ENCODE data around the gene ERGIC1.

Gene ERGIC1

DNA sequence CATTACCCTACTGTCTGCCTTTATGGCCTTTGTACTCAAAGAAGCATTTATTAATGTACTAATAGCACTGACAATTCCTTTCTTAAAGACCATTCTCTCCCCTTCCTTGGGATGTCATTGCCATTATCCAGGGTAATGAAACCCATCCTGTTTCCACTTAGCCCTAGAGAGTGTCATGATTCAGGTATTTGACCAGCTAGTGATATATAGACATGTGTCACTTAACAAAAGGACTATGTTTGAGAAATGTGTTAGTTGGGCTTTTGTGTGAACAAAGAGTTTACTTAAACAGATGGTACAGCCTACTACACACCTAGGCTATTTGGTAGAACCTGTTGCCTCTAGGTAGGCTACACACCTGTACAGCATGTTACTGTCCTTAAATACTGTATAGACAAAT is 151.5 kb downstream of the ERGIC1 start:
- H3K9me3 ChIP-seq (ENCODE audit: control insufficient read depth, insufficient read depth, low read length) = no peaks in the 10 kb centered on the region
- no peaks in the 10 kb centered on the region for H3F3A ChIP-seq (ENCODE audit: control insufficient read depth, insufficient read depth)
- no peak overlapping the region for H3K27ac ChIP-seq (ENCODE audit: low read depth, low read length)
- H3K79me2 ChIP-seq (ENCODE audit: control insufficient read depth, low read length) = peaks cover 70% of the 10 kb centered on the region
- H3K27me3 ChIP-seq (ENCODE audit: control insufficient read depth, low read length) = no peaks in the 10 kb centered on the region
- peaks cover 42% of the 10 kb centered on the region for H3K36me3 ChIP-seq (ENCODE audit: control insufficient read depth, low read length)
- no peak for TF ChIP-seq EZH2phosphoT487 (IDR thresholded peaks at IDR 0.05; ENCODE audit: borderline replicate concordance, low read length)
- TF ChIP-seq, protein P1, sequence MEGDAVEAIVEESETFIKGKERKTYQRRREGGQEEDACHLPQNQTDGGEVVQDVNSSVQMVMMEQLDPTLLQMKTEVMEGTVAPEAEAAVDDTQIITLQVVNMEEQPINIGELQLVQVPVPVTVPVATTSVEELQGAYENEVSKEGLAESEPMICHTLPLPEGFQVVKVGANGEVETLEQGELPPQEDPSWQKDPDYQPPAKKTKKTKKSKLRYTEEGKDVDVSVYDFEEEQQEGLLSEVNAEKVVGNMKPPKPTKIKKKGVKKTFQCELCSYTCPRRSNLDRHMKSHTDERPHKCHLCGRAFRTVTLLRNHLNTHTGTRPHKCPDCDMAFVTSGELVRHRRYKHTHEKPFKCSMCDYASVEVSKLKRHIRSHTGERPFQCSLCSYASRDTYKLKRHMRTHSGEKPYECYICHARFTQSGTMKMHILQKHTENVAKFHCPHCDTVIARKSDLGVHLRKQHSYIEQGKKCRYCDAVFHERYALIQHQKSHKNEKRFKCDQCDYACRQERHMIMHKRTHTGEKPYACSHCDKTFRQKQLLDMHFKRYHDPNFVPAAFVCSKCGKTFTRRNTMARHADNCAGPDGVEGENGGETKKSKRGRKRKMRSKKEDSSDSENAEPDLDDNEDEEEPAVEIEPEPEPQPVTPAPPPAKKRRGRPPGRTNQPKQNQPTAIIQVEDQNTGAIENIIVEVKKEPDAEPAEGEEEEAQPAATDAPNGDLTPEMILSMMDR (IDR thresholded peaks at IDR 0.05; ENCODE audit: low read depth, low read length, poor library complexity, severe bottlenecking) = no peak
- H3K4me1 ChIP-seq (ENCODE audit: control insufficient read depth, low read length) = peaks cover 18% of the 10 kb centered on the region
- peaks cover 7% of the 10 kb centered on the region; the same call in 1 of the 2 replicates for H4K20me1 ChIP-seq (ENCODE audit: control insufficient read depth, insufficient read depth, low read depth, low read length)
- peak overlapping the region; percentile 68 for H3K4me2 ChIP-seq (ENCODE audit: low read length)
- H3K9me2 ChIP-seq (replicated peaks; ENCODE audit: control insufficient read depth, low read length) = no peaks in the 10 kb centered on the region
- H3K4me3 ChIP-seq (ENCODE audit: low read length) = peak overlapping the region; percentile 92

DNA sequence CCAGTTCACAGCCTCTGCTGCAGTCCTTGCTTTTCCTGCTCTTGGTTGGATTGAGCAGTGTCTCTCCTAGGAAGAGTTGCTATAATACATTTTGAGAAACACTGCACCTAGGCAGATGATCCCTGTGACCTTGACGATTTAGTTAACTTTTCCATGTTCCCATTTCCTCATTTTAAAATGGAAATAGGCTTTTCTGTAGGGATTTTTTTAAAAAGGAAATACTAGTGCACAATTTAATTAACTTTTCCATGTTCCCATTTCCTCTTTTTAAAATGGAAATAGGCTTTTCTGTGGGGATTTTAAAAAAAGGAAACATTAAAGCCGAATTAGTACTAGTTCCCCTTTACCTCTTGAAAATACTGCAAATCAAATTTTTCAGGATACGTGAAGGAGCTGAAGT is 154.2 kb downstream of the ERGIC1 start:
- Histone ChIP-seq H3F3A (ENCODE audit: control insufficient read depth, insufficient read depth) (no peaks in the 10 kb centered on the region; the same call in 1 of the 2 replicates), H3K9me3 (ENCODE audit: control insufficient read depth, insufficient read depth, low read length) (no peaks in the 10 kb centered on the region), H4K20me1 (ENCODE audit: control insufficient read depth, insufficient read depth, low read depth, low read length) (peaks cover 10% of the 10 kb centered on the region; the same call in 1 of the 2 replicates), H3K27ac (ENCODE audit: low read depth, low read length) (no peak overlapping the region), H3K4me3 (ENCODE audit: low read length) (no peak overlapping the region), H3K27me3 (ENCODE audit: control insufficient read depth, low read length) (no peaks in the 10 kb centered on the region), H3K36me3 (ENCODE audit: control insufficient read depth, low read length) (peaks cover 57% of the 10 kb centered on the region), H3K4me1 (ENCODE audit: control insufficient read depth, low read length) (peaks cover 17% of the 10 kb centered on the region), H3K4me2 (ENCODE audit: low read length) (no peak overlapping the region), H3K79me2 (ENCODE audit: control insufficient read depth, low read length) (peaks cover 95% of the 10 kb centered on the region), H3K9me2 (replicated peaks; ENCODE audit: control insufficient read depth, low read length) (no peaks in the 10 kb centered on the region)
- no peak for TF ChIP-seq EZH2phosphoT487 (IDR thresholded peaks at IDR 0.05; ENCODE audit: borderline replicate concordance, low read length)

DNA sequence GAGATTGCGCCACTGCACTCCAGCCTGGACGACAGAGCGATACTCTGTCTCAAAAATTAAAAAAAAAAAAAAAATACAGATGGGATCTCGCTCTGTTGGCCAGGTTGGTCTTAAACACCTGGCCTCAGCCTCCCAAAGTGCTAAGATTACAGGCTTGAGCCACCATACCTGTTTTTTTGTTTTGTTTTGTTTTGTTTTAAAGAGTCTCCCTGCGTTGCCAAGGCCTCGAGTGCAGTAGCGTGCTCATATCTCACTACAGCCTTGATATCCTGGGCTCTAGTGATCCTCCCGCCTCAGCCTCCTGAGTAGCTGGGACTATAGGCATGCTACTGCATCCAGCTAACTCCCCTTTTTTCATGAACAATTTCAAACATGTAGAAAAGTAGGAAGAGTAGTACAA is 156.7 kb downstream of the ERGIC1 start:
- H3K9me2 ChIP-seq (replicated peaks; ENCODE audit: control insufficient read depth, low read length) = no peaks in the 10 kb centered on the region
- no peak overlapping the region for H3K4me3 ChIP-seq (ENCODE audit: low read length)
- peaks cover 4% of the 10 kb centered on the region; the same call in 1 of the 2 replicates for H4K20me1 ChIP-seq (ENCODE audit: control insufficient read depth, insufficient read depth, low read depth, low read length)
- peaks cover 66% of the 10 kb centered on the region for H3K36me3 ChIP-seq (ENCODE audit: control insufficient read depth, low read length)
- H3K9me3 ChIP-seq (ENCODE audit: control insufficient read depth, insufficient read depth, low read length) = no peaks in the 10 kb centered on the region
- H3K79me2 ChIP-seq (ENCODE audit: control insufficient read depth, low read length) = peaks cover 98% of the 10 kb centered on the region
- no peak overlapping the region for H3K4me2 ChIP-seq (ENCODE audit: low read length)
- H3K27ac ChIP-seq (ENCODE audit: low read depth, low read length) = no peak overlapping the region
- TF ChIP-seq, protein P1 (IDR thresholded peaks at IDR 0.05; ENCODE audit: low read depth, low read length, poor library complexity, severe bottlenecking) = no peak
- TF ChIP-seq EZH2phosphoT487 (IDR thresholded peaks at IDR 0.05; ENCODE audit: borderline replicate concordance, low read length) = no peak
- H3K27me3 ChIP-seq (ENCODE audit: control insufficient read depth, low read length) = no peaks in the 10 kb centered on the region
- H3F3A ChIP-seq (ENCODE audit: control insufficient read depth, insufficient read depth) = no peaks in the 10 kb centered on the region; the same call in 1 of the 2 replicates
- H3K4me1 ChIP-seq (ENCODE audit: control insufficient read depth, low read length) = peaks cover 8% of the 10 kb centered on the region

DNA sequence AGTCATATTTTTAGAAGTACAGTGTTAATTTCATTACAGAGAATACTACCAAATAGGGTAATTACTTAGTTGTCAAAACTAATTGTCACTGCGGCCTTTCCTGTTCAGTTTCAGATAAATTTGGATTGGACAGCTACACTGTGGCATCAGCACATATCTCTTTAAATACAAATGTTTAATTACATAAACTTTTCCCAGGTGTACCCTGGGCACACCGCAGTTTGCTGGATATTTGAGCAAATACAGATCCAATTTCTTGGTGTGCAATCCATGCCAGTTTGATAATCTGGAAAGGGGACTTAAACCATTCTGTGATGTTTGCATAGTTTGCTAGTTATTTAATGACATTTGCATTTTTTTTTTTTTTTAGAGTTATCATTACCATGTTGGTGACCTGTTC is 160.4 kb downstream of the ERGIC1 start:
- Histone ChIP-seq H3K27me3 (ENCODE audit: control insufficient read depth, low read length) (no peaks in the 10 kb centered on the region), H4K20me1 (ENCODE audit: control insufficient read depth, insufficient read depth, low read depth, low read length) (0 out of 2 replicates have a peak, but pooled peaks cover 3% of the 10 kb centered on the region), H3K9me2 (replicated peaks; ENCODE audit: control insufficient read depth, low read length) (no peaks in the 10 kb centered on the region), H3K4me3 (ENCODE audit: low read length) (no peak overlapping the region), H3K79me2 (ENCODE audit: control insufficient read depth, low read length) (peaks cover 91% of the 10 kb centered on the region), H3K4me2 (ENCODE audit: low read length) (no peak overlapping the region), H3F3A (ENCODE audit: control insufficient read depth, insufficient read depth) (no peaks in the 10 kb centered on the region; the same call in 1 of the 2 replicates), H3K4me1 (ENCODE audit: control insufficient read depth, low read length) (no peaks in the 10 kb centered on the region), H3K9me3 (ENCODE audit: control insufficient read depth, insufficient read depth, low read length) (no peaks in the 10 kb centered on the region), H3K36me3 (ENCODE audit: control insufficient read depth, low read length) (peaks cover 62% of the 10 kb centered on the region), H3K27ac (ENCODE audit: low read depth, low read length) (no peak overlapping the region)
- TF ChIP-seq EZH2phosphoT487 (IDR thresholded peaks at IDR 0.05; ENCODE audit: borderline replicate concordance, low read length) = no peak
- TF ChIP-seq, protein P1 (IDR thresholded peaks at IDR 0.05; ENCODE audit: low read depth, low read length, poor library complexity, severe bottlenecking) = no peak
